GM18861 (cell line): ENCODE measurements around the gene ACTRT2.

Experiments used
- ATAC-seq: cut with Tn5 transposase; IDR thresholded peaks from one replicate; pipeline ENCODE4 v1.9.1; 2021; ENCODE audit not compliant: unreplicated experiment

The ACTRT2 gene

GRCh38 chr1:3017440-3018050 lies 3.7 kb upstream of the ACTRT2 start:
- no peak for ATAC-seq

DNA sequence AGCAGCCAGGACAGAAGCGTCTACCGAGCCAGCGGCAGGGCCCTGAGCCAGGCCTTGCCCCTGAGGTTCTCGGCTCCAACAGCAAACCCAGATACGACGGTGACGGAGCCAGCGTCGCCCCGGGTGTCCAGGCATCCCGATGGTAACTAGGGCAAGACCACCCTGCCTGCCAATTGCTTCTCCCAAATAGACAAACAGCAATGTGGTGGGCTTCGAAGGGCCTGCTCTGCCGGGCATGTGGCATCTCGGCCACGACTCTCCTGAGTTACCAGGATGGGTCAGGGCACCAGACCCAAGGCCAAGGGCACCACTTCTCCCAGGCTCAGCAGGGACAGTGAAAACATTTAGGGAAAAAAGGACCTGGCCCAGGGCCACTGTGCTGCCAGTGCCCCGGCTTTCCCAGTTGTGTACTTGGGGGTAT lies 3.2 kb upstream of the ACTRT2 start:
- ATAC-seq = no peak

- no peak for ATAC-seq
These were observed 2.7 kb upstream of the ACTRT2 start for GRCh38 chr1:3018576-3018975.

GRCh38 chr1:3019007-3019515 lies 2.2 kb upstream of the ACTRT2 start:
- no peak for ATAC-seq

- no peak for ATAC-seq
These were observed 1.7 kb upstream of the ACTRT2 start for GRCh38 chr1:3019516-3020051.

DNA sequence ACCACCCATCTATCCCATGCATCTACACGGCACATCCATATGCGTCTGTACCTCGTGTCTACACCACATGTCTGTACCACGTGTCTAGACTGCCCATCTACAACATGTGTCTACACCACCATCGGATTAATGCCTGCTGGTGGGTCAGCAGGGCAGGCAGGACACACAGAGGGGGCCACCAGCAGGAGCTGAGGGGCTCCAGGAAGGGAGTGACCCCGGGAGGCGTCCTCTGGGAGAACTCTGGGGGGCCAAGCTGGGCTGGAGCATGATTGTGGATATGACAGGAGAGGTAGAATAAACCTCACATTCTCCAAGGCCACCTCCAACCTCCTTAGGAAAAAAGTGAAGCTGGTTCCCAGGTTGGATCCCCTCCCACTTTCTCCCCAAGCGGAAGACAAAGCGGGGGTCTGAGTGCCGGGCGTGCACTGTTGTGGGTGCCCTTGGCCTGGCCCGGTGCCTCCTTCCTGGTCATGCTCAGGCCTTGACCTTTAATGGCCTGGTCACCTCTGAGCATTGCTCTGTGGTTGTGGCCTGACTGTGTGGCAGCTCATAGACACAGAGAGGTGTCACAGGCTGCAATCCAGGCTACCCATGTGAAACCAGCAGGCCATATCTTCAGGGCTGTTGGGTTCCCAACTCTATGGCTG lies 881 bp upstream of the ACTRT2 start:
- no peak for ATAC-seq

DNA sequence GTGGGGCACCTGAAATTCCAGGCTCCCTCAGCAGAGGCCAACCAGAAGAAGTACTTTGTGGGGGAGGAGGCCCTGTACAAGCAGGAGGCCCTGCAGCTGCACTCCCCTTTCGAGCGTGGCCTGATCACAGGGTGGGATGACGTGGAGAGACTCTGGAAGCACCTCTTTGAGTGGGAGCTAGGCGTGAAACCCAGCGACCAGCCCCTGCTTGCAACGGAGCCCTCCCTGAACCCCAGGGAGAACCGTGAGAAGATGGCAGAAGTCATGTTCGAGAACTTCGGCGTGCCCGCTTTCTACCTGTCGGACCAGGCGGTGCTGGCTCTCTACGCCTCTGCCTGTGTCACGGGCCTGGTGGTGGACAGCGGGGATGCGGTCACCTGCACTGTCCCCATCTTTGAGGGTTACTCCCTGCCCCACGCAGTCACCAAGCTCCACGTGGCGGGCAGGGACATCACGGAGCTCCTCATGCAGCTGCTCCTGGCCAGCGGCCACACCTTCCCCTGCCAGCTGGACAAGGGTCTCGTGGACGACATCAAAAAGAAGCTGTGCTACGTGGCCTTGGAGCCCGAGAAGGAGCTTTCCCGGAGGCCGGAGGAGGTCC lies 634 bp downstream of the ACTRT2 start:
- no peak for ATAC-seq

- ATAC-seq = no peak
These were observed 1.3 kb downstream of the ACTRT2 start for GRCh38 chr1:3022511-3022973.

DNA sequence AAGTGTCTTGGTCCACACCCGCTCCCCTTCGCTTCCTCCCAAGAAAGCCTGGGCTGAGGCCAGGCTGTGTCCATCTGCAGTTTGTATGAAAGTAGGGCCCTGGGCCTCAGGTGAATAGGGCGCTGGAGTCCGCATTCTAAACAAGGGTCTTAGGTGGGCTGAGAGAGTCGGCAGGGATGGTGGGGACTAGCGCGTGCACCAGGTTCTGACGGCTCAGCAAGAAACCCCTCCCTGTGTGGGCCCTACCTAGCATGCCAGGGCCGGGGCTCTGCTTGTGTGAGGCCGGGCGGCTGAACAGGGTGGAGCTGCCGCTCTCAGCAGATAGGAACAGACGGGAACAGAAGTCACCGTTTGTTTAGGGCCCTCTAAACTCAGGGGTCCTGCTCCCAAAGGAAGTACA lies 1.7 kb downstream of the ACTRT2 start:
- no peak for ATAC-seq

- ATAC-seq = no peak
These were observed 2.8 kb downstream of the ACTRT2 start for GRCh38 chr1:3024019-3024418.

DNA sequence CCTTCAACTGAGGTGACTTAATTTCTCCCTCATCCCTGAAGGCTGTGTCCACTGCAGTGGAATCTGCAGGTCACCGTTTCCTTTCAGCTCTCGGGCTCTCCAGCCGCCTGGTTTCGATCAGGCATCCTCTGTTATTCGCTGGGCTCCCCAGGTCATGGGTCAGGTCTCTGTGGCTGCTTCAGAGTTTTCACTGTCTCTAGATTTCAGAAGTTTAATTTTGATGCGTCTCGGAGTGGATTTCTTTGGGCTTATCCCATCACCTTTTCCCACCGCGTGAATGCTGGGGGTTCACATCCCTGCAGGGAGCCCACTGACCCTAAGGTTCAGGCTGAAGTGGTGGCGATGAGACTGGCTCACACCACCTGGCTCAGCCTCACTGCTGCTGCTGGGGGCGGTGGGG lies 3.3 kb downstream of the ACTRT2 start:
- ATAC-seq = no peak

GRCh38 chr1:3026124-3026523 lies 4.9 kb downstream of the ACTRT2 start:
- no peak for ATAC-seq

DNA sequence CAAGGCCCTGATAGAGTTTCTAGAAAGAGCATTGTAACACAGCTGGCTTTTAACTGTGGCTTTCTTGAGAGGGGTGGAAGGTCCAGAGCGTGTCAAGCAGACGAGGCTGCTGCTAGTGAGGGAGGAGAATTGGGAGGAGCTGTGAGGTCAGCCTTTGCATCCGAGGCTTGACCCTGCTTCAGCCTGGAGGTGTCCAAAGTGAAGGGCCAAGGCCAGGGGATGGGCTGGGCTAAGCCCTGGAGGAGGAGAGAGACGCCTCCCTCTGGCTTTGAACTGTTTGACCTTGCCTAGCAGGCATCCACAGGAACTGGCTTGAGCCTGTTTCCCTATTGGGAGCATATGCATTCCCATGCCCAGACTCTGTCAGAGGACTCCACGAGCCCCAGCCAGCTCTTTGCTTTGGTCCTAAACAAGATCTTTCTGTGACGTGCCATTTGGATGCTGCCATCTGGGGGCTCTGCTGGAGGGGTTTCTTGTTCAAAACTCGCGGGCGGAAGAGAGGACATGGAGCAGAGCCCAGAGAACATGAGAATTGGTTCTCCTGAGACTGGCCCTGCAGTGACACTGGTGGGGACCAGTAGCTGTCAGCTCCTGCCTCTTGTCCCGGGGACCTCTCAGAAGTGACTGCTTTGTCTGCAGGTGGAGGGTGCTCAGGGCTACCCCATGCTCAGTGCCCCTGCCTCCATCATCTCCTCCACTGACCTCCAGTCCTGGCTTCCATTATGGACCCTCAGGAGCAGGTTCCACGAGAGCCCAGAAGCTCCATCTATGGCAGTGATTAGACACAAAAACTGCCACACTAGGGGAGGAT lies 5.5 kb downstream of the ACTRT2 start:
- no peak for ATAC-seq

DNA sequence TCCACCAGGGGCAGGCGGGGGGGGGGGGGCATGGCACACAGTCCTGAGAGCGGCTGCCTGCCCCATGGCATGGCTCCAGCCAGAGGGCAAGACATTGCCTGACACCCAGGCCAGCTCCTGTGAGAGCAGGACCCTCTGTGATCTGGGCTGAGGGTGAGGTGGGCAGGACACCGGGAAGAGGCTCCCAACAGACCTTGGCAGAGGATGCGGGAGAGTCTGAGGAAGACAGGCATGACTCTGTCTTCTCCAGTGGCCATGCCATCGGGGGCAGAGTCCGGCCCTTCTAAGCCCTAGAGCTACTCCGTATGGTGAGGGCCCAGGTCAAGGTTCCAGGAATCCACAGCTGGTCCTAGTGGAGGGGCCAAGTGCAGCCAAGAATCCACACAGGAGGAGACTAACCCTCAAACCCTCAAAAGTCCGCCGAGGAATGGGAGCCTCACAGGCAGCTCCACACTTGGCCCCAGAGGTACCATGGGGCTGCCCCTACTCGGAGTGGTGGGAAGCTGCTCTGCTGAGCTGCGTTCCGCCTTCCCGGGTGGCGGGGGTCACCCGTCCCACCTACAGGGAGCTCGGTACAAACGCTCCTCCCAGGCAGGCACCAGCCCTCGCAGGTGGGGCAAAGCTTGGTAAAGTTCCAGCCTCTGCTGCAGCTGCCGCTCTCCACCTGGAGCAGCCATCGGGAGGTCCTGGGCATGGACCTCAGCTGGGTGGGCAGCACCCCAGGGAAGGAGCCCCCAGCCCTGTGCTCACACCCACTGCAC lies 6.5 kb downstream of the ACTRT2 start:
- no peak for ATAC-seq

DNA sequence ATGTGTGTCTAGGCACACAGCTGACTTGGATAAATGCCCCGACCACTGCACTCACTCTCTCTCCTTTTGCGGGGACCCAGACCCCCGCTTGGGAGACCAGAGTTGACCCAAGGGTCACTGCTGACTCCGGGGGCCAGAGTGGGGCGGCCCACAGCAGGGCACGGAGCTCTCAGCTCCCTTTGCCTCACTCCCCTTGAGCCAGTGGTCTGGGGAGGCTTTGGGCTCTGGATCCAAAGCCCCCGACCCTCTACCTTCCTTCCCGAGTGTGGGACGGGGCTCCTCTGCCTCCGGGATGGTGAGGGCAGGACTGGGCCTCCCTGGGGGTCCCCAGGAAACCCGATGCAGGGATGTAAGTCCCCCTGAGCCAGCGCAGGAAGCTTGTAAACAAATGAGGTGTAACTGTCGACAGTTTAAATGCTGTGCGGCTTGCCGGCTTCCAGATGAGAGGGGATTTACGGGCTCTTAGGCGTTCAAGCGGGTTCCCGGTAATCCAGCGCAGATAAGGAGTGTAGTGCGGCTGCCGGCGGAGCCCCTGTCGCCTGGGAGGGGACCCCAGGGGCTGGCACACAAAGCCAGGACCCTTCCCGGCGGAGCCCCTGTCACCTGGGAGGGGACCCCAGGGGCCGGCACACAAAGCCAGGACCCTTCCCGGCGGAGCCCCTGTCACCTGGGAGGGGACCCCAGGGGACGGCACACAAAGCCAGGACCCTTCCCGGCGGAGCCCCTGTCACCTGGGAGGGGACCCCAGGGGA lies 7.4 kb downstream of the ACTRT2 start:
- ATAC-seq = no peak

- no peak for ATAC-seq
These were observed 8.3 kb downstream of the ACTRT2 start for GRCh38 chr1:3029481-3029961.

GRCh38 chr1:3029991-3030662 lies 8.9 kb downstream of the ACTRT2 start:
- no peak for ATAC-seq

GRCh38 chr1:3030663-3031381 lies 9.6 kb downstream of the ACTRT2 start:
- ATAC-seq = no peak
